Measurements from ENCODE around the gene UBE2Z.
"Not testable (repeated sequence)": the region's sequence is repeated elsewhere in the genome, so short reads cannot be mapped to it uniquely, and the experiment has no call there.

The UBE2Z gene

DNA sequence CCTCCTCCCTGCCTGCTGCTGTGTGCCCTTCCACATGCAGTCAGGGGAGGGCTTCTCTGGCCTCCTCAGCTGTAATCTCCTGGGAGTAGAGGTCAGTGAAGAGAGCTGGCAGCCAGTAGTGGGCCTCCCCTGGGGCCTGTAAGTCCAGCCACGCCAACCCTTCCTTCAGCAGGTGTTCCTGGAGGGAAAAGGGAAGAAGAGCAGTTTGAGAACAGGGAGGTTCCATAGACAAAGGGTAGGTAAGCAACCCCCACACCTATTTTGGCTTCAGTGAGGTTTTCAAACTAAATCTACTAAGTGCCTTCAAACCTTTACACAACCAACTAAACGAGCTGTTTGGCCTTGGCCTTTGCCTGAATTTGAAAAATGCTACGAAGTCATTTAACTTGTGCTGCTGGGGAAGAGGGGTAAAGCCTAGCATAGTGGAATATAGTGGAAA is 22.2 kb downstream of the UBE2Z start:
- H3K27me3 ChIP-seq (ENCODE audit: insufficient read depth, low read length): no peaks in the 10 kb centered on the region
- H3K9ac ChIP-seq (ENCODE audit: low read depth, low read length): no peak overlapping the region
- H3K4me1 ChIP-seq (ENCODE audit: insufficient read depth, low read length): no peaks in the 10 kb centered on the region
- H3K9me3 ChIP-seq (ENCODE audit: insufficient read depth, low read depth, low read length): no peaks in the 10 kb centered on the region
- peaks cover 96% of the 10 kb centered on the region for H3K36me3 ChIP-seq (ENCODE audit: insufficient read depth, low read depth, low read length)
- no peak overlapping the region for H3K27ac ChIP-seq (ENCODE audit: low read length)
- H3K4me3 ChIP-seq (ENCODE audit: low read length): no peak overlapping the region

DNA sequence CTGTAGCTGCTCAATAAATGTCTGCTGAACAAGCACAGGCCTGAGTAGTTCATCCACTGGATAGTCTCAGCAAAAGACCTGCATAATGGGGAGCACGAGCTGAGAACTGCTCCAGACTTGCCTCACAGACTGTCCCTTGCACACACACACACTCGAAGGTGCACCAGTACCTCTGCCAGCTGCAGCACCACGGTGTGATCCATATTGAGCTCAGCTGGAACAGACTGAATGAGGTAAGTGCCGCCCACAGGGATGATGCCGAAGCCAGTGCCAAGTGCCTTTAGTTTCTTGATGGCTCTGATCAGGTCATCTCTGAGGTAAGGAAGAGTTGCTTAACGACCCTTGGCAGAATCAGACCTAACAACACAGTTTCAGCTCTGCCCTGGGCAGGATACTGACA is 24.8 kb downstream of the UBE2Z start:
- Histone ChIP-seq H3K27ac (ENCODE audit: low read length) (no peak overlapping the region), H3K4me3 (ENCODE audit: low read length) (no peak overlapping the region), H3K36me3 (ENCODE audit: insufficient read depth, low read depth, low read length) (peaks cover 90% of the 10 kb centered on the region), H3K27me3 (ENCODE audit: insufficient read depth, low read length) (no peaks in the 10 kb centered on the region), H3K9me3 (ENCODE audit: insufficient read depth, low read depth, low read length) (no peaks in the 10 kb centered on the region), H3K4me1 (ENCODE audit: insufficient read depth, low read length) (no peaks in the 10 kb centered on the region), H3K9ac (ENCODE audit: low read depth, low read length) (no peak overlapping the region)

DNA sequence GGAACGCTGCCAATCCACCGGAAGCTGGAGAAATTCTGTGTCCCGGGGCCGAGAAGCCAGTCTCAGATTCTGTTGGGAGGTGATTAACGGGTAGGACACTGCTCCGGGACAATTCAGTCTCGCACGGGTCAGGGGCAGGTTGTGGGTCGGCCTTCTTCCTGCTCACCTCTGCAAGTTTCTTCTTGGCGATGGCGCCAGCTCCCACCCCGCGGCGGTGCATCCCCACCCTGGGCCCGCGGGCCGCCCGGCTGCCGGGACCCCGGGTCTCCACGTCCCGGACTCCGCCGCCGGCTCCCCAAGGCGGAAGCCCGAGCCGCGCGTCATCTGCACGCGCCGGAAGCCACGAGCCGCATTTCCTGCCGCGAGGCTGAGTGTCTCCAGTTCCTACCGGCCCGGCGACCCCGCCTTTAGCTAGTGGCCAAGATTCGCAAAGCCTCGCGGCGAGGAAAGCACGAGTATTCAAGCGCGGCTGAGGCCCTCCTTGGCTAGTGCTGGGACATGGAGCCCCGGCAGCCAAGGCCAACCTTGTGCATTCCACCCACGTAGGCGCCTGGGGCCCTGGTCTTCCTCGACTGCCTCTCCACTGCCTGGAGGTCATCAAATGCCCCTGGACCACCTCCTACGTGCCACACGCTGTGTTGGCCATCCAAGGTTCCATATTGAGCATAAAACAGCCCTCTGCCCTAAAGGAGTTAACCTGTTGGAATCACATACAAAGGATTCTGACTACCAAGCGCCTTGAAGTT is 36.5 kb downstream of the UBE2Z start, which contains the start of gene SNF8:
Gene SNF8, minus strand, starts transcription at position 328 of the 746 bp plus-strand sequence. Its CDS starts 108 bp downstream, at position 220.
- no peaks in the 10 kb centered on the region for H3K9me3 ChIP-seq (ENCODE audit: insufficient read depth, low read depth, low read length)
- H3K36me3 ChIP-seq (ENCODE audit: insufficient read depth, low read depth, low read length): peaks cover 28% of the 10 kb centered on the region
- no peaks in the 10 kb centered on the region for H3K27me3 ChIP-seq (ENCODE audit: insufficient read depth, low read length)
- H3K4me1 ChIP-seq (ENCODE audit: insufficient read depth, low read length): no peaks in the 10 kb centered on the region
- H3K9ac ChIP-seq (ENCODE audit: low read depth, low read length): peak within 1 kb of the TSS; percentile 92
- peak within 1 kb of the TSS; percentile 75 for H3K27ac ChIP-seq (ENCODE audit: low read length)
- peak within 1 kb of the TSS; percentile 100 for H3K4me3 ChIP-seq (ENCODE audit: low read length)

- not testable (repeated sequence) for H3K27me3 ChIP-seq (ENCODE audit: insufficient read depth, low read length); H3K9me3 ChIP-seq (ENCODE audit: insufficient read depth, low read depth, low read length); H3K4me1 ChIP-seq (ENCODE audit: insufficient read depth, low read length)
- H3K36me3 ChIP-seq (ENCODE audit: insufficient read depth, low read depth, low read length): peaks cover 23% of the 10 kb centered on the region
- peak overlapping the region; percentile 75 for H3K27ac ChIP-seq (ENCODE audit: low read length)
- peak overlapping the region; percentile 100 for H3K4me3 ChIP-seq (ENCODE audit: low read length)
- peak overlapping the region; percentile 92 for H3K9ac ChIP-seq (ENCODE audit: low read depth, low read length)
Measured at GRCh38 chr17:48945261-48945651, 37.0 kb downstream of the UBE2Z start.

- H3K27me3 ChIP-seq (ENCODE audit: insufficient read depth, low read length): no peaks in the 10 kb centered on the region
- no peak overlapping the region for H3K27ac ChIP-seq (ENCODE audit: low read length)
- H3K4me1 ChIP-seq (ENCODE audit: insufficient read depth, low read length): no peaks in the 10 kb centered on the region
- H3K4me3 ChIP-seq (ENCODE audit: low read length): no peak overlapping the region
- H3K9me3 ChIP-seq (ENCODE audit: insufficient read depth, low read depth, low read length): no peaks in the 10 kb centered on the region
- H3K9ac ChIP-seq (ENCODE audit: low read depth, low read length): no peak overlapping the region
- no peaks in the 10 kb centered on the region for H3K36me3 ChIP-seq (ENCODE audit: insufficient read depth, low read depth, low read length)
Measured at GRCh38 chr17:48951572-48951971, 43.4 kb downstream of the UBE2Z start.

DNA sequence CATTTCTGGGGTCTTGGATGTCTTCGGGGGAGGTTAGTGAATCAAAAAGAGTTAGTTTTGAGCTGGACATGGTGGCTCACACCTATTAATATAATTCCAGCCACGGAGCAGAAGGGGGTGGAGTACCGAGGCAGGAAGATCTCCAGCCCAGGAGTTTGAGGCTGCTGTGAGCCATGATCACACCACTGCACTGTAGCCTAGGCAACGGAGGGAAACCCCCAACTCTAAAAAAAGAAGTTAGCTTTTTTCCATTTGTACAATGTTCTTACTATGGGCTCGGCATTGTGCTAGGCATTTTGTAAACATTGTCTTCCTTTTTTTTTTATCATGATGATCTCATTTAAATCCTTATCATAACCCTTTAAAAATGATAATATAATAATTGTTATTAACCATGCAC is 44.7 kb downstream of the UBE2Z start:
- Histone ChIP-seq H3K27ac (ENCODE audit: low read length) (no peak overlapping the region), H3K9ac (ENCODE audit: low read depth, low read length) (no peak overlapping the region), H3K27me3 (ENCODE audit: insufficient read depth, low read length) (no peaks in the 10 kb centered on the region), H3K4me1 (ENCODE audit: insufficient read depth, low read length) (no peaks in the 10 kb centered on the region), H3K9me3 (ENCODE audit: insufficient read depth, low read depth, low read length) (no peaks in the 10 kb centered on the region), H3K4me3 (ENCODE audit: low read length) (no peak overlapping the region), H3K36me3 (ENCODE audit: insufficient read depth, low read depth, low read length) (no peaks in the 10 kb centered on the region)

GRCh38 chr17:48954300-48954755 is 46.1 kb downstream of the UBE2Z start:
- no peaks in the 10 kb centered on the region for H3K36me3 ChIP-seq (ENCODE audit: insufficient read depth, low read depth, low read length)
- no peak overlapping the region for H3K27ac ChIP-seq (ENCODE audit: low read length)
- no peak overlapping the region for H3K4me3 ChIP-seq (ENCODE audit: low read length)
- H3K9ac ChIP-seq (ENCODE audit: low read depth, low read length): peak overlapping the region; percentile 5; the same call in 1 of the 2 replicates
- no peaks in the 10 kb centered on the region for H3K27me3 ChIP-seq (ENCODE audit: insufficient read depth, low read length)
- H3K9me3 ChIP-seq (ENCODE audit: insufficient read depth, low read depth, low read length): no peaks in the 10 kb centered on the region
- no peaks in the 10 kb centered on the region for H3K4me1 ChIP-seq (ENCODE audit: insufficient read depth, low read length)

- Histone ChIP-seq H3K4me1 (ENCODE audit: insufficient read depth, low read length) (peaks cover 12% of the 10 kb centered on the region), H3K9ac (ENCODE audit: low read depth, low read length) (peak overlapping the region; percentile 28; the same call in 1 of the 2 replicates), H3K4me3 (ENCODE audit: low read length) (peak overlapping the region; percentile 48; the same call in 1 of the 2 replicates), H3K27me3 (ENCODE audit: insufficient read depth, low read length) (no peaks in the 10 kb centered on the region), H3K9me3 (ENCODE audit: insufficient read depth, low read depth, low read length) (no peaks in the 10 kb centered on the region), H3K27ac (ENCODE audit: low read length) (no peak overlapping the region), H3K36me3 (ENCODE audit: insufficient read depth, low read depth, low read length) (no peaks in the 10 kb centered on the region)
Measured at GRCh38 chr17:48960834-48961515, 52.8 kb downstream of the UBE2Z start.

- Histone ChIP-seq H3K4me1 (ENCODE audit: insufficient read depth, low read length) (peaks cover 12% of the 10 kb centered on the region), H3K9me3 (ENCODE audit: insufficient read depth, low read depth, low read length) (no peaks in the 10 kb centered on the region), H3K27ac (ENCODE audit: low read length) (no peak overlapping the region), H3K9ac (ENCODE audit: low read depth, low read length) (peak overlapping the region; percentile 28; the same call in 1 of the 2 replicates), H3K4me3 (ENCODE audit: low read length) (peak overlapping the region; percentile 48; the same call in 1 of the 2 replicates), H3K36me3 (ENCODE audit: insufficient read depth, low read depth, low read length) (no peaks in the 10 kb centered on the region), H3K27me3 (ENCODE audit: insufficient read depth, low read length) (no peaks in the 10 kb centered on the region)
Measured at GRCh38 chr17:48961516-48962233, 53.5 kb downstream of the UBE2Z start.

GRCh38 chr17:48970224-48970623 is 62.0 kb downstream of the UBE2Z start:
- H3K4me3 ChIP-seq (ENCODE audit: low read length): no peak overlapping the region
- no peaks in the 10 kb centered on the region for H3K36me3 ChIP-seq (ENCODE audit: insufficient read depth, low read depth, low read length)
- no peaks in the 10 kb centered on the region for H3K27me3 ChIP-seq (ENCODE audit: insufficient read depth, low read length)
- H3K4me1 ChIP-seq (ENCODE audit: insufficient read depth, low read length): peaks cover 22% of the 10 kb centered on the region
- no peak overlapping the region for H3K27ac ChIP-seq (ENCODE audit: low read length)
- H3K9me3 ChIP-seq (ENCODE audit: insufficient read depth, low read depth, low read length): no peaks in the 10 kb centered on the region
- H3K9ac ChIP-seq (ENCODE audit: low read depth, low read length): no peak overlapping the region

DNA sequence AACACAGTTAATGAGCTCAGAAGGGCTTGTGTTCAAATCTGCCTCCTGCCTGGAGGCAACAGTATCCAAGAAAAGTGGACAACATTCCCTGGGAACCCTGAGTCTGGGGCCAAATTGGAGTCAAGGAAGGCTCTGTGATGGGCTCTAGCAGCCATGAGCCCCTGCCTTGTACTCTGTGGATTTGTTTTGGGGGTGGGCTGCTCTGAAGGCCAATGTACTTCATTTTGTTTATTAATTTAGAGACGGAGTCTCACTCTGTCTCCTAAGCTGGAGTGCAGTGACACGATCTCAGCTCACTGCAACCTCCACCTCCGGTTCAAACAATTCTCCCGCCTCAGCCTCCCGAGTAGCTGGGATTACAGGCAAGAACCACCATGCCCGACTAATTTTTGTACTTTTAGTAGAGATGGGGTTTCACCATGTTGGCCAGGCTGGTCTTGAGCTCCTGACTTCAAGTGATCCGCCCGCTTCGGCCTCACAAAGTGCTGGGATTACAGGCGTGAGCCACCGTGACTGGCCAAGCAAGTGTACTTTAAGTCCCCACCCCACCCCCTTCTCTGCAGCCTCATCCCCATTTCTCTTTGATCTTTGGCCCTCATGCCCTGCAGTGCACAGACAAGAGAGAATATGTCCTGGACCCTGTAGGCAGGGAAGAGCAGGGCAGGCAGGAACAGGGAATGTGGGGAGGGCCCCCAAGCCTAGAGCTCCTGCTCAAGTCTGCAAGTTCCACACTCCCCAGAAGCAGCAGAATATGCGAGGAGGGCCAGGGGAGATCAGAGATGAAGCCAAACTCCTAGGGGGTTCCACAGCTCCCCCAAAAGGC is 62.9 kb downstream of the UBE2Z start:
- Histone ChIP-seq H3K9ac (ENCODE audit: low read depth, low read length) (no peak overlapping the region), H3K27me3 (ENCODE audit: insufficient read depth, low read length) (no peaks in the 10 kb centered on the region), H3K36me3 (ENCODE audit: insufficient read depth, low read depth, low read length) (no peaks in the 10 kb centered on the region), H3K4me1 (ENCODE audit: insufficient read depth, low read length) (peaks cover 22% of the 10 kb centered on the region), H3K4me3 (ENCODE audit: low read length) (no peak overlapping the region), H3K9me3 (ENCODE audit: insufficient read depth, low read depth, low read length) (no peaks in the 10 kb centered on the region), H3K27ac (ENCODE audit: low read length) (no peak overlapping the region)
